ENCODE results near the gene PTPRK.

GRCh38 chr6:128018821-128019220, 501.6 kb downstream of the PTPRK start:
- TF ChIP-seq GABPA (IDR thresholded peaks at IDR 0.05; ENCODE audit: low read depth) (no peak), CTCF (IDR thresholded peaks at IDR 0.05 in 2 of 3, conservative IDR thresholded peaks at IDR 0.05 in 1 of 3; ENCODE audit: control insufficient read depth in 2 of 3, extremely low read depth in 1 of 3, insufficient read depth in 1 of 3, low read depth in 3 of 3, low read length in 3 of 3) (no peak), POLR2AphosphoS2 (IDR thresholded peaks at IDR 0.05; ENCODE audit: low read depth, low read length) (no peak)

All from GM12878 (cell line).